Loucy (cell line): ENCODE measurements around the gene FAM222A.

Experiments
- CTCF ChIP-seq: fragments of 200-600 bp; sonication (generic); conservative IDR thresholded peaks from 2 replicates; pipeline ENCODE4 v1.5.1; 2014; ENCODE audit warnings: mild to moderate bottlenecking, antibody characterized with exemption, low read length
- EZH2phosphoT487 ChIP-seq: fragments of 200-600 bp; IDR thresholded peaks from 2 replicates; pipeline ENCODE4 v1.6.1; 2018; ENCODE audit warnings: antibody characterized with exemption, mild to moderate bottlenecking, moderate library complexity, borderline replicate concordance

GRCh38 chr12:109815225-109815624, 101.6 kb downstream of the FAM222A start:
- no peak for TF ChIP-seq CTCF
- TF ChIP-seq EZH2phosphoT487, result no peak
